ENCODE results near the gene MAPKAP1. TPM values are rescaled to one million over a fixed set of nuclear protein-coding genes. Genes with fewer than 3 reads are reported as not detected.
A peak's percentile ranks its signal among the peaks of the same experiment; 100 is the strongest.
"Not testable (repeated sequence)": the region's sequence is repeated elsewhere in the genome, so short reads cannot be mapped to it uniquely, and the experiment has no call there.

MAPKAP1 gene
- total RNA-seq, 2 experiments from 2014 or later = 66.2 to 78.8 TPM

DNA sequence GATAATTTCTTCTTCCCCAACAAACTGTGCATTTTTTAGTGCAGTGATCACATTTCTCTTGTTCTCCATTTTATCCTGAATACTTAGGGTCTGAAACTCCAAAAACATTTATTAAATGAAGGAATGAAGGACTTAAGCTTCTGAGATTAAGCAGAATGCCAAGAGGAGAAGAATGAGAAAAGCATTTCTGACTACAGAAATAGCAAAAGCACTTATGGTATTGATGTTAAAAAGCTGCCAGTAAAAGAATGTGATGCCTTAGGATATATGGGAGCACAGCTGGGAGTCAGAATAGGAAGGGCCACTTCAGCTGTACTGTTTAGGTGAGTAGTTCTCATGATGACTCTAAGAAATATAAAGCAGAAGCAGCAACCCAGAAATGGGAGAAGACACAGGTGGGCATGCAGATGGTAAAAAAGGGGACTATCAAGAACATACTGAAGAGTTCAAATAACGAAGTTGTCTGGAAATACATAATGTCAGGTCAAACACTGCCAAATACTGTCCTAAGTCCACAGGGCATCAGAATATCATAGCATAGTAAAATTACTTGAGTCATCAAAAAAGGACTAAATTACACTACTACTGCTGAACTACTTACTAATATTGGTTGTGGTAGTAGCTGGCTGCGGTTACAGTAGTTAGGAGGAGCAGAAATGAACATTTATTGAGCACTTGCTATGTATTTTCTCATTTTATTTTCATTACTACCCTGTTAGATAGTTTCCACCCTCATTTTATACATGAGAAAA, 132.7 kb downstream of the MAPKAP1 start:
- intact Hi-C loops (cut with micrococcal nuclease; ENCODE audit: unreplicated experiment) = no loop called here
- Histone ChIP-seq H3K9me3 (ENCODE audit: low read length) (peaks cover 19% of the 10 kb centered on the region), H3K79me2 (ENCODE audit: insufficient read depth, low read depth, low read length) (no peaks in the 10 kb centered on the region), H2AFZ (ENCODE audit: low read length) (no peak overlapping the region), H3K4me3 (ENCODE audit: low read depth, low read length, poor library complexity, severe bottlenecking) (no peak overlapping the region), H3K4me2 (ENCODE audit: low read length) (no peak overlapping the region), H4K20me1 (ENCODE audit: insufficient read depth, low read length) (no peaks in the 10 kb centered on the region), H3K36me3 (ENCODE audit: insufficient read depth, low read length) (peaks cover 6% of the 10 kb centered on the region; the same call in 1 of the 2 replicates), H3K9me2 (ENCODE audit: insufficient read depth, low read length) (no peaks in the 10 kb centered on the region), H3K27ac (ENCODE audit: low read depth, low read length, poor library complexity, severe bottlenecking) (no peak overlapping the region), H3K4me1 (ENCODE audit: insufficient read depth, low read length, poor library complexity, severe bottlenecking) (no peaks in the 10 kb centered on the region)
- no peak for TF ChIP-seq EZH2phosphoT487 (IDR thresholded peaks at IDR 0.05; ENCODE audit: borderline replicate concordance, low read depth, low read length)
- TF ChIP-seq, protein P1, sequence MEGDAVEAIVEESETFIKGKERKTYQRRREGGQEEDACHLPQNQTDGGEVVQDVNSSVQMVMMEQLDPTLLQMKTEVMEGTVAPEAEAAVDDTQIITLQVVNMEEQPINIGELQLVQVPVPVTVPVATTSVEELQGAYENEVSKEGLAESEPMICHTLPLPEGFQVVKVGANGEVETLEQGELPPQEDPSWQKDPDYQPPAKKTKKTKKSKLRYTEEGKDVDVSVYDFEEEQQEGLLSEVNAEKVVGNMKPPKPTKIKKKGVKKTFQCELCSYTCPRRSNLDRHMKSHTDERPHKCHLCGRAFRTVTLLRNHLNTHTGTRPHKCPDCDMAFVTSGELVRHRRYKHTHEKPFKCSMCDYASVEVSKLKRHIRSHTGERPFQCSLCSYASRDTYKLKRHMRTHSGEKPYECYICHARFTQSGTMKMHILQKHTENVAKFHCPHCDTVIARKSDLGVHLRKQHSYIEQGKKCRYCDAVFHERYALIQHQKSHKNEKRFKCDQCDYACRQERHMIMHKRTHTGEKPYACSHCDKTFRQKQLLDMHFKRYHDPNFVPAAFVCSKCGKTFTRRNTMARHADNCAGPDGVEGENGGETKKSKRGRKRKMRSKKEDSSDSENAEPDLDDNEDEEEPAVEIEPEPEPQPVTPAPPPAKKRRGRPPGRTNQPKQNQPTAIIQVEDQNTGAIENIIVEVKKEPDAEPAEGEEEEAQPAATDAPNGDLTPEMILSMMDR (conservative IDR thresholded peaks at IDR 0.05; ENCODE audit: low read length) = no peak
- CTCF ChIA-PET (ENCODE audit: unreplicated experiment) = no interaction called here
- BruUV-seq (replicated peaks) = no TSS peak
- POLR2A ChIA-PET = interaction anchor here (0.6 kb wide), 1 partner anchor 114 kb away, joined by 3 read pairs; no protein-coding TSS in a partner anchor
- DNase-seq (ENCODE audit: low spot score) = no peak

DNA sequence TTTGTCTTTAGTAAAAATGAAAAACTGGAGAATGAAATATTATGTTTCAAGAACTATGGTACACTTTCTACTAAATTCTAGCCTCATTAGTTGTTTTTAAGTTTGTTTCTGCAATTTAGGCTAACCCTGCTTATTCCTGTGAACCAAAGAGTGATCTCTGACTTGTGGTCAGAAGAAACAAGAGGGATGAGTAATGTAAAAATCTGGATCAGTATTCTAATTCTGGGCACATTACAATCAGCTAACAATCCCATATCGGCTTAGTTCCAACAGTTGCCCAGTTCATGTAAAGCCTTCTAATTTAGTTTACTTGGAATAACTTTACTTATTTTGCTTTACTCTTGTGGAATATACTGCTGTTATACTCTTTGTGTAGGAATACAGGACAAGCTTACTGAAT, 134.5 kb downstream of the MAPKAP1 start:
- H3K36me3 ChIP-seq (ENCODE audit: insufficient read depth, low read length); intact Hi-C loops (cut with micrococcal nuclease; ENCODE audit: unreplicated experiment); H3K4me3 ChIP-seq (ENCODE audit: low read depth, low read length, poor library complexity, severe bottlenecking); H2AFZ ChIP-seq (ENCODE audit: low read length); BruUV-seq (replicated peaks); H3K4me1 ChIP-seq (ENCODE audit: insufficient read depth, low read length, poor library complexity, severe bottlenecking); DNase-seq (ENCODE audit: low spot score); H4K20me1 ChIP-seq (ENCODE audit: insufficient read depth, low read length); H3K9me2 ChIP-seq (ENCODE audit: insufficient read depth, low read length); CTCF ChIA-PET (ENCODE audit: unreplicated experiment); H3K79me2 ChIP-seq (ENCODE audit: insufficient read depth, low read depth, low read length); H3K27ac ChIP-seq (ENCODE audit: low read depth, low read length, poor library complexity, severe bottlenecking); H3K4me2 ChIP-seq (ENCODE audit: low read length): not testable (repeated sequence)
- peaks cover 19% of the 10 kb centered on the region for H3K9me3 ChIP-seq (ENCODE audit: low read length)
- POLR2A ChIA-PET = interaction anchor here (0.7 to 1.3 kb wide), 2 partner anchors 18 to 35 kb away, joined by 3 read pairs; no protein-coding TSS in a partner anchor

DNA sequence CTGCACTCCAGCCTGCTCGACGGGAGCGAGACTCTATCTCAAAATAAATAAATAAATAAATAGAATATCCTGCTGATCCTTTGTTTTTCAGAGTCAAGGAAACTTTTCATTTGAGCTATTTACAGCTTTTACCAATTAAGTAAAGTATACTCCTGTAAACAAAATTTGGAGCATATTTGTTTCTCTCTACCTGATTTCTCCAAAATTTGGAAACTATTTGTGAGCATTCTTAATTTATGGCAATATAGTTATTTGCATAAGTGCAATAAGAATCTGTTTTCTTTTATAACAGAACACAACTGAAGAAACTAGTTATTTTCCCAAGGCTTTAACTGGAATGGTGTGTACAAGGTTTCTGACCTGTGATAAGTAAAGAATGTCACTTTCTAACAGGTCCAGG, 135.2 kb downstream of the MAPKAP1 start:
- H3K4me3 ChIP-seq (ENCODE audit: low read depth, low read length, poor library complexity, severe bottlenecking); H3K79me2 ChIP-seq (ENCODE audit: insufficient read depth, low read depth, low read length); H3K9me2 ChIP-seq (ENCODE audit: insufficient read depth, low read length); H3K36me3 ChIP-seq (ENCODE audit: insufficient read depth, low read length); intact Hi-C loops (cut with micrococcal nuclease; ENCODE audit: unreplicated experiment); H3K27ac ChIP-seq (ENCODE audit: low read depth, low read length, poor library complexity, severe bottlenecking); H3K4me1 ChIP-seq (ENCODE audit: insufficient read depth, low read length, poor library complexity, severe bottlenecking); H3K4me2 ChIP-seq (ENCODE audit: low read length); H2AFZ ChIP-seq (ENCODE audit: low read length); BruUV-seq (replicated peaks); CTCF ChIA-PET (ENCODE audit: unreplicated experiment); H4K20me1 ChIP-seq (ENCODE audit: insufficient read depth, low read length): not testable (repeated sequence)
- POLR2A ChIA-PET = interaction anchor here (1.3 kb wide), 1 partner anchor 17 kb away, joined by 3 read pairs; no protein-coding TSS in a partner anchor
- H3K9me3 ChIP-seq (ENCODE audit: low read length) = peaks cover 19% of the 10 kb centered on the region
- peak; percentile 10 for DNase-seq (ENCODE audit: low spot score)
